Mesenchymal stem cell (in vitro differentiated cells and primary cell): ENCODE measurements around the gene NEGR1.

Experiments
- DNase-seq: peaks from one replicate; pipeline ENCODE4 v3.0.0-alpha.2; 2013
- H2AFZ ChIP-seq: one replicate; pipeline ENCODE4 v1.6.1; 2013; ENCODE audit warnings: low read depth, mild to moderate bottlenecking, control low read depth, inconsistent platforms, low read length, moderate library complexity
- H2AK5ac ChIP-seq: 2 replicates; pipeline ENCODE4 v1.6.1; 2013; ENCODE audit warnings: low read length, moderate library complexity, mild to moderate bottlenecking, inconsistent platforms; ENCODE audit not compliant: severe bottlenecking
- H2BK120ac ChIP-seq: one replicate; pipeline ENCODE4 v1.6.1; 2013; ENCODE audit warnings: low read depth, mild to moderate bottlenecking, inconsistent platforms, low read length, moderate library complexity
- H2BK12ac ChIP-seq, 2 experiments: one replicate each; pipeline ENCODE4 v1.6.1; 2013; ENCODE audit warnings: inconsistent platforms in 2 of 2, low read length in 2 of 2, mild to moderate bottlenecking in 2 of 2, moderate library complexity in 2 of 2, control low read depth in 1 of 2
- H2BK15ac ChIP-seq: one replicate; pipeline ENCODE4 v1.6.1; 2013; ENCODE audit warnings: mild to moderate bottlenecking, low read depth, inconsistent platforms; ENCODE audit not compliant: poor library complexity, severe bottlenecking
- H2BK5ac ChIP-seq: 2 replicates; pipeline ENCODE4 v1.6.1; 2013; ENCODE audit warnings: low read depth, mild to moderate bottlenecking, low read length, control low read depth, inconsistent platforms; ENCODE audit not compliant: poor library complexity, severe bottlenecking
- H3K14ac ChIP-seq, 2 experiments: one replicate each; pipeline ENCODE4 v1.6.1; 2013; ENCODE audit warnings: inconsistent platforms in 2 of 2, low read length in 2 of 2, control low read depth in 1 of 2, mild to moderate bottlenecking in 1 of 2, moderate library complexity in 1 of 2
- H3K18ac ChIP-seq, 2 experiments: one replicate each; pipeline ENCODE4 v1.6.1; 2013; ENCODE audit warnings: inconsistent platforms in 2 of 2, low read length in 2 of 2, control low read depth in 1 of 2, low read depth in 1 of 2, mild to moderate bottlenecking in 1 of 2
- H3K23ac ChIP-seq, 2 experiments: one replicate each; pipeline ENCODE4 v1.6.1; 2013; ENCODE audit warnings: inconsistent platforms in 2 of 2, low read length in 2 of 2, mild to moderate bottlenecking in 2 of 2, moderate library complexity in 2 of 2, control low read depth in 1 of 2
- H3K27ac ChIP-seq: 2 replicates; pipeline ENCODE4 v1.5.1; 2013; ENCODE audit warnings: mild to moderate bottlenecking, moderate library complexity, low read length, control low read depth, inconsistent platforms; ENCODE audit not compliant: poor library complexity, severe bottlenecking
- H3K27me3 ChIP-seq, 2 experiments: 2 replicates each; pipeline versions ENCODE4 v1.6.1 to v1.7.0; 2013; ENCODE audit warnings: low read length in 2 of 2, mild to moderate bottlenecking in 2 of 2, moderate library complexity in 2 of 2, control low read depth in 1 of 2, inconsistent platforms in 1 of 2; ENCODE audit not compliant: control insufficient read depth in 1 of 2, insufficient read depth in 1 of 2
- H3K36me3 ChIP-seq, 2 experiments: 2 replicates each; pipeline versions ENCODE4 v1.6.1 to v1.7.0; 2013; ENCODE audit warnings: low read length in 2 of 2, control low read depth in 1 of 2, inconsistent platforms in 1 of 2, low read depth in 1 of 2, mild to moderate bottlenecking in 1 of 2; ENCODE audit not compliant: insufficient read depth in 2 of 2, control insufficient read depth in 1 of 2
- H3K4ac ChIP-seq, 2 experiments: one replicate each; pipeline ENCODE4 v1.6.1; 2013; ENCODE audit warnings: inconsistent platforms in 2 of 2, low read length in 2 of 2, mild to moderate bottlenecking in 2 of 2, moderate library complexity in 2 of 2, control low read depth in 1 of 2, low read depth in 1 of 2
- H3K4me1 ChIP-seq: 2 replicates; pipeline ENCODE4 v1.6.1; 2013; ENCODE audit warnings: low read depth, low read length, control low read depth; ENCODE audit not compliant: control insufficient read depth, insufficient read depth
- H3K4me2 ChIP-seq: 2 replicates; pipeline ENCODE4 v1.6.1; 2013; ENCODE audit warnings: low read length, mild to moderate bottlenecking, inconsistent platforms; ENCODE audit not compliant: poor library complexity, severe bottlenecking
- H3K4me3 ChIP-seq, 2 experiments: 2 replicates each; pipeline versions ENCODE4 v1.5.1 to v1.7.0; 2013; ENCODE audit warnings: low read length in 2 of 2, mild to moderate bottlenecking in 2 of 2, control low read depth in 1 of 2, low read depth in 1 of 2; ENCODE audit not compliant: insufficient read depth in 1 of 2
- H3K79me1 ChIP-seq: replicated peaks from 2 replicates; pipeline ENCODE4 v1.6.1; 2013; ENCODE audit warnings: mild to moderate bottlenecking, control low read depth, low read length, inconsistent platforms; ENCODE audit not compliant: poor library complexity, severe bottlenecking
- H3K9ac ChIP-seq: 2 replicates; pipeline ENCODE4 v1.7.0; 2013; ENCODE audit warnings: mild to moderate bottlenecking, low read length, moderate library complexity
- H3K9me3 ChIP-seq: 2 replicates; pipeline ENCODE4 v1.7.0; 2013; ENCODE audit warnings: mild to moderate bottlenecking, low read length; ENCODE audit not compliant: control insufficient read depth
- H4K8ac ChIP-seq: one replicate; pipeline ENCODE4 v1.6.1; 2013; ENCODE audit warnings: inconsistent platforms, mild to moderate bottlenecking, low read length, moderate library complexity
- H4K91ac ChIP-seq: one replicate; pipeline ENCODE4 v1.6.1; 2013; ENCODE audit warnings: mild to moderate bottlenecking, low read length, inconsistent platforms
- WGBS: methylation state at CpG from one replicate; pipeline ENCODE4 v1.1.7; 2013; ENCODE audit warnings: mixed read lengths; 5-methylcytosine and 5-hydroxymethylcytosine counted together

Gene NEGR1

DNA sequence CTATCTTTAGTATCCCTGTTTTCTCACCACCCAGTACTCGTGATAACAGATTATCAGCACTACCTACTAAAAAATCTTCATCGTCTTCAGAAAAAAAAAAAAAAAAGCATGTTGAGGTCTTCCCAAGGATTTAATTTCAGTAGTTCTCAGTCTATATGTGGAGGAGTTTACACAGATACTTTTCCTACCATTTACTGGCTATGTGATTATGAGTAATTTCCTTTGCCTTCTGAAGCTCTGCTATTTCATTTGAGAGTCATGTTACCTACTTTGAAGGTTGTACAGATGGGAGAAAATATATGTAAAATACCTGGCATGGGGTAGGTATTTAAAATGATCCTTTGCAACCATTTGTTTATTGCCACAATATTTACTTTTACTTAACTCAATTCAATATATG, 399.7 kb downstream of the NEGR1 start:
- no peak overlapping the region for H3K4me3 ChIP-seq
- H2BK12ac ChIP-seq = no peak overlapping the region
- no peak overlapping the region for H3K4me2 ChIP-seq
- no peak overlapping the region for H2BK120ac ChIP-seq
- H3K9ac ChIP-seq = no peak overlapping the region
- DNase-seq = no peak
- no peak overlapping the region for H2AK5ac ChIP-seq
- H2AFZ ChIP-seq = no peak overlapping the region
- no peaks in the 10 kb centered on the region for H3K4me1 ChIP-seq
- H3K79me1 ChIP-seq = peaks cover 5% of the 10 kb centered on the region
- no peak overlapping the region for H4K91ac ChIP-seq
- no peak overlapping the region for H3K18ac ChIP-seq
- WGBS = 80% methylated on average over 1 of the region's 2 CpGs
- no peak overlapping the region for H4K8ac ChIP-seq
- H3K27ac ChIP-seq = no peak overlapping the region
- H3K27me3 ChIP-seq = no peaks in the 10 kb centered on the region
- no peaks in the 10 kb centered on the region for H3K9me3 ChIP-seq
- H3K4ac ChIP-seq = no peak overlapping the region
- no peaks in the 10 kb centered on the region for H3K36me3 ChIP-seq
- no peak overlapping the region for H2BK15ac ChIP-seq
- H3K23ac ChIP-seq = no peak overlapping the region
- no peak overlapping the region for H3K14ac ChIP-seq
- no peak overlapping the region for H2BK5ac ChIP-seq

DNA sequence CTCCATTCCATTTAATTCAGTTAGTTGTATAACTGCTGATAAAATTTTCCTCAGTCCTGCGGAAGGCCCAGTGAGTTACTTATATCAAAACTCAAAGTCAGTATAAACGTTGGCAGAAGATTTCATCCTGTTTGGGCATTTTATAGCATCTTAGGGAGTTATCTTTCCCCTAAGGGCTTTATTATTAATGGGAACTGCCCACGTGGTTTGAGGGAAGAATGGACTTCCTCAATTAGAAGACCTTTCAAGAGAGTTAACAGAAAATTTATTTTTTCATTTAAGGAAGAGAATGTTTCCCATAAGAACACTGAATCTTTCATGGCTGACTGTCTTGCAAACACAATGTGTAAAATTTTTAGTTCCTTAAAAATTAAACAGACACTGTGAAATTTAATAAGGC, 400.1 kb downstream of the NEGR1 start:
- Histone ChIP-seq H3K14ac (no peak overlapping the region), H3K36me3 (no peaks in the 10 kb centered on the region), H3K27me3 (no peaks in the 10 kb centered on the region), H3K79me1 (peaks cover 5% of the 10 kb centered on the region), H2BK120ac (no peak overlapping the region), H3K4me1 (no peaks in the 10 kb centered on the region), H3K23ac (no peak overlapping the region), H3K18ac (no peak overlapping the region), H3K4ac (no peak overlapping the region), H2BK12ac (no peak overlapping the region), H4K91ac (no peak overlapping the region), H3K4me3 (no peak overlapping the region), H3K9me3 (no peaks in the 10 kb centered on the region), H2AK5ac (no peak overlapping the region), H3K27ac (no peak overlapping the region), H2AFZ (no peak overlapping the region), H2BK15ac (no peak overlapping the region), H3K9ac (no peak overlapping the region), H4K8ac (no peak overlapping the region), H3K4me2 (no peak overlapping the region), H2BK5ac (no peak overlapping the region)
- 79% methylated on average over 2 of the region's 3 CpGs for WGBS
- DNase-seq = no peak

DNA sequence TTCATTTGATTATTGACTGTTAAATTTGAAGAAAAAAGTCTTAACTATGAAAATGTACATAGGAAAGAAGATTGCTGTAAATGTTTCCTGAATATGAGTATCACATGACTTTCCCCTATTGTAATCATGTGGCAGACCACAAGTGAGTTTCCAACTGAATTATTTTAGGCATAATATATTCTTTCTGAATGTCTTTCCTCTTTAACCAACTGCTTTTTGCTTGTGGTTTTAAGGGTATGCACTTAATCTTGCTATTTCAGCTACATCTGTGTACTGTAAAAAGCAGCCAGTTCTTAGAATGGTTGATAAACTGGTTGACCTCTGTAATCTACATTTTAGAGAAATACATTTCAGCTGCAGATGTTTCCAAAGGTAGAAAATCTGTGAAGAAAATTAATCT, 400.7 kb downstream of the NEGR1 start:
- Histone ChIP-seq H3K4me3 (no peak overlapping the region), H3K9me3 (no peaks in the 10 kb centered on the region)
- no peak for DNase-seq

DNA sequence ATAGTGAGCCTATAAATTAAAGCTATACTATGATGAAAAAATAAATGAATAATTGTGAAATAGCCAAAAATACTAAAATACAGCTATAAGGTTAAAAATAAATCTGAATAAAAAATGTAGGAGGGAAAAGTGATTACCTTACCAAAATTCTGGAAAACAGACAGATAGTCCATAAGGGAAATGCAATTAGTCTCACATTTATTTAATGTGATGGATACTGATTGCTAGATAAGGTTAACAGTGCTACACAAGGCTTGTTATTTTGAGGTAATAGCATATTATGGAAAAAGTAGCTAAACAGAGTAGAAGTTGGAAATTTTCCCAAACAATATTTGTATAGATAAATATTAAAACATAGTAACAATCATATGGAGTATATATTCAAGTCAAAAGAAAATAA, 413.0 kb downstream of the NEGR1 start:
- Histone ChIP-seq H2BK15ac (no peak overlapping the region), H4K8ac (no peak overlapping the region), H3K36me3 (no peaks in the 10 kb centered on the region), H3K9me3 (no peaks in the 10 kb centered on the region), H2AK5ac (no peak overlapping the region), H3K79me1 (peaks cover 6% of the 10 kb centered on the region), H3K9ac (no peak overlapping the region), H3K27me3 (no peaks in the 10 kb centered on the region), H3K4ac (no peak overlapping the region), H3K4me2 (no peak overlapping the region), H2BK5ac (no peak overlapping the region), H3K4me1 (no peaks in the 10 kb centered on the region), H3K4me3 (no peak overlapping the region), H3K27ac (no peak overlapping the region), H4K91ac (no peak overlapping the region), H3K14ac (no peak overlapping the region), H2BK120ac (no peak overlapping the region), H2BK12ac (no peak overlapping the region), H3K18ac (no peak overlapping the region), H2AFZ (no peak overlapping the region), H3K23ac (no peak overlapping the region)
- DNase-seq = no peak

More for the DNA sequence above, 400.7 kb downstream of the NEGR1 start:
- H2AFZ ChIP-seq = no peak overlapping the region
- no peak overlapping the region for H2BK5ac ChIP-seq
- no peak overlapping the region for H3K4ac ChIP-seq
- H3K14ac ChIP-seq = no peak overlapping the region
- no peaks in the 10 kb centered on the region for H3K27me3 ChIP-seq
- no peaks in the 10 kb centered on the region for H3K4me1 ChIP-seq
- H3K4me2 ChIP-seq = no peak overlapping the region
- no peak overlapping the region for H3K18ac ChIP-seq
- H3K9ac ChIP-seq = no peak overlapping the region
- no peaks in the 10 kb centered on the region for H3K36me3 ChIP-seq
- no peak overlapping the region for H4K91ac ChIP-seq
- no peak overlapping the region for H2BK15ac ChIP-seq
- no peak overlapping the region for H4K8ac ChIP-seq
- H3K23ac ChIP-seq = no peak overlapping the region
- H3K27ac ChIP-seq = no peak overlapping the region
- H3K79me1 ChIP-seq = peaks cover 3% of the 10 kb centered on the region
- no peak overlapping the region for H2AK5ac ChIP-seq
- no peak overlapping the region for H2BK12ac ChIP-seq
- no peak overlapping the region for H2BK120ac ChIP-seq
